GM12878 (cell line): ENCODE results near the gene INCA1. TPM values are rescaled to one million over a fixed set of nuclear protein-coding genes. Genes with fewer than 3 reads are reported as not detected.

Source experiments
- ATAC-seq: fragments of 200-7000 bp; cut with Tn5 transposase; 3 replicates; pipeline ENCODE4 v1.9.1; 2020; ENCODE audit warnings: mild to moderate bottlenecking, moderate library complexity
- BruUV-seq: library from RNA; stranded (reverse); fragments of 400-500 nt; replicated peaks from 2 replicates; lab custom pipeline; 2021; lab: Mats Ljungman, UMichigan
- CTCF ChIA-PET: fragments of 300-600 bp; sonication (Branson Sonifier 250); formaldehyde crosslinking; extraction: SDS; loops from one replicate; lab custom pipeline; 2021; ENCODE audit warnings: inconsistent platforms; lab: Yijun Ruan, JAX
- POLR2A ChIA-PET: fragments of 350-600 bp; formaldehyde crosslinking; extraction: SDS; loops from one replicate; lab custom pipeline; 2021; ENCODE audit warnings: inconsistent platforms; lab: Charles Lee
- RAD21 ChIA-PET: fragments of 300-600 bp; sonication (Branson Sonifier 250); formaldehyde crosslinking; loops from one replicate; lab custom pipeline; 2023; ENCODE audit warnings: antibody characterized with exemption; ENCODE audit not compliant: unreplicated experiment; lab: Charles Lee
- SMC1A ChIA-PET: fragments of 300-600 bp; sonication (Branson Sonifier 250); formaldehyde crosslinking; loops from one replicate; lab custom pipeline; 2023; ENCODE audit not compliant: unreplicated experiment, uncharacterized antibody; lab: Charles Lee
- DNase-seq: peaks from one replicate; pipeline ENCODE4 v3.0.0-alpha.2; 2011; ENCODE audit warnings: low read depth, low spot score
- FAIRE-seq: peaks from 3 replicates; lab custom pipeline; 2011; peaks lifted over from hg19 to GRCh38; lab: Jason Lieb, UNC
- H2AFZ ChIP-seq: 2 replicates; pipeline ENCODE4 v1.6.0; 2011; ENCODE audit warnings: low read depth, low read length, control low read depth; ENCODE audit not compliant: control insufficient read depth
- H3K27ac ChIP-seq: 2 replicates; pipeline ENCODE4 v1.5.1; 2011; ENCODE audit warnings: control low read depth; ENCODE audit not compliant: control insufficient read depth, insufficient read depth
- H3K27me3 ChIP-seq, 2 experiments: replicated peaks in 1 of 2; 2 replicates each; pipeline versions ENCODE4 v1.6.0 to v1.6.1; 2011; ENCODE audit warnings: low read length in 1 of 2; ENCODE audit not compliant: control insufficient read depth in 2 of 2, insufficient read depth in 2 of 2
- H3K36me3 ChIP-seq, 2 experiments: 2 replicates each; pipeline ENCODE4 v1.5.1; 2011; ENCODE audit warnings: low read length in 1 of 2; ENCODE audit not compliant: control insufficient read depth in 2 of 2, insufficient read depth in 2 of 2
- H3K4me1 ChIP-seq: 2 replicates; pipeline ENCODE4 v1.6.1; 2011; ENCODE audit warnings: mild to moderate bottlenecking, low read length, moderate library complexity, mixed read lengths; ENCODE audit not compliant: control insufficient read depth, insufficient read depth
- H3K4me2 ChIP-seq: 2 replicates; pipeline ENCODE4 v1.6.0; 2011; ENCODE audit warnings: control low read depth; ENCODE audit not compliant: control insufficient read depth, insufficient read depth
- H3K4me3 ChIP-seq: fragments of 200-600 bp; sonication (generic); 2 replicates; pipeline ENCODE4 v1.5.1; 2016
- H3K79me2 ChIP-seq: 2 replicates; pipeline ENCODE4 v1.6.0; 2011; ENCODE audit warnings: low read length; ENCODE audit not compliant: control insufficient read depth, insufficient read depth
- H3K9ac ChIP-seq: 2 replicates; pipeline ENCODE4 v1.8.0; 2011; ENCODE audit warnings: low read length, control low read depth, mixed read lengths; ENCODE audit not compliant: control insufficient read depth, insufficient read depth
- H3K9me3 ChIP-seq: replicated peaks from 3 replicates; pipeline ENCODE4 v1.5.1; 2011; ENCODE audit warnings: mild to moderate bottlenecking, low read length; ENCODE audit not compliant: control insufficient read depth, insufficient read depth
- H4K20me1 ChIP-seq: 2 replicates; pipeline ENCODE4 v1.6.0; 2011; ENCODE audit not compliant: control insufficient read depth, insufficient read depth
- ATF3 ChIP-seq: IDR thresholded peaks from 2 replicates; pipeline ENCODE4 v1.6.1; 2011; ENCODE audit warnings: low read depth, mild to moderate bottlenecking, low read length, moderate library complexity, borderline replicate concordance; ENCODE audit errors: extremely low read depth
- BHLHE40 ChIP-seq, 2 experiments: fragments of 450-650 bp in 1 of 2; IDR thresholded peaks; 2 replicates each; pipeline ENCODE4 v1.6.1; 2011 to 2017; ENCODE audit warnings: low read depth in 2 of 2, borderline replicate concordance in 1 of 2, improper control_type of control experiment in 1 of 2, low read length in 1 of 2, mild to moderate bottlenecking in 1 of 2
- CBX5 ChIP-seq: sonication (generic); IDR thresholded peaks from 2 replicates; pipeline ENCODE4 v1.6.1; 2016; ENCODE audit warnings: low read depth, moderate library complexity, mild to moderate bottlenecking, inconsistent platforms
- CTCF ChIP-seq, 3 experiments: IDR thresholded peaks in 2 of 3; conservative IDR thresholded peaks in 1 of 3; 2 replicates each; pipeline ENCODE4 v1.5.1; 2011; ENCODE audit warnings: low read depth in 3 of 3, low read length in 3 of 3, mild to moderate bottlenecking in 3 of 3, control low read depth in 2 of 3, moderate library complexity in 2 of 3, inconsistent platforms in 1 of 3, mixed read lengths in 1 of 3; ENCODE audit not compliant: control insufficient read depth in 2 of 3, insufficient read depth in 1 of 3; ENCODE audit errors: extremely low read depth in 1 of 3
- ELK1 ChIP-seq: IDR thresholded peaks from 2 replicates; pipeline ENCODE4 v1.6.1; 2012; ENCODE audit warnings: low read depth, low read length, improper control_type of control experiment
- EZH2 ChIP-seq: IDR thresholded peaks from 2 replicates; pipeline ENCODE4 v1.6.1; 2012; ENCODE audit warnings: low read depth, mild to moderate bottlenecking, control low read depth, inconsistent platforms, low read length, borderline replicate concordance; ENCODE audit not compliant: control insufficient read depth
- MEF2A ChIP-seq: IDR thresholded peaks from 2 replicates; pipeline ENCODE4 v1.6.1; 2011; ENCODE audit warnings: low read depth, mild to moderate bottlenecking, low read length, moderate library complexity; ENCODE audit not compliant: insufficient read depth
- MEF2B ChIP-seq: fragments of 450-650 bp; IDR thresholded peaks from 2 replicates; pipeline ENCODE4 v1.6.1; 2018; ENCODE audit warnings: mild to moderate bottlenecking, moderate library complexity; ENCODE audit not compliant: partially characterized antibody, poor library complexity, severe bottlenecking
- MTA3 ChIP-seq: IDR thresholded peaks from 2 replicates; pipeline ENCODE4 v1.6.1; 2012; ENCODE audit warnings: low read length, inconsistent platforms, borderline replicate concordance
- SIN3A ChIP-seq: IDR thresholded peaks from 2 replicates; pipeline ENCODE4 v1.6.1; 2012; ENCODE audit warnings: low read depth, low read length, improper control_type of control experiment
- SKIL ChIP-seq: fragments of 450-650 bp; IDR thresholded peaks from 2 replicates; pipeline ENCODE4 v1.6.1; 2017; ENCODE audit warnings: mild to moderate bottlenecking, low read depth, inconsistent platforms; ENCODE audit not compliant: poor library complexity, severe bottlenecking
- TAF1 ChIP-seq: IDR thresholded peaks from 2 replicates; pipeline ENCODE4 v1.6.1; 2011; ENCODE audit warnings: mild to moderate bottlenecking, low read depth, low read length, borderline replicate concordance
- TBL1XR1 ChIP-seq: IDR thresholded peaks from 2 replicates; pipeline ENCODE4 v1.6.1; 2012; ENCODE audit warnings: low read depth, low read length, improper control_type of control experiment
- USF2 ChIP-seq: IDR thresholded peaks from 2 replicates; pipeline ENCODE4 v1.6.1; 2011; ENCODE audit warnings: low read depth, low read length, improper control_type of control experiment, borderline replicate concordance
- ZNF622 ChIP-seq: fragments of 450-650 bp; IDR thresholded peaks from 2 replicates; pipeline ENCODE4 v1.6.1; 2017; ENCODE audit warnings: mild to moderate bottlenecking, inconsistent platforms
- ZSCAN29 ChIP-seq: fragments of 450-650 bp; IDR thresholded peaks from 2 replicates; pipeline ENCODE4 v1.6.1; 2017; ENCODE audit warnings: mild to moderate bottlenecking, moderate library complexity
- WGBS: methylation state at CpG from one replicate; pipeline ENCODE4 v1.1.6; 2016; ENCODE audit warnings: low lambda C conversion rate; ENCODE audit not compliant: insufficient replicate concordance, insufficient coverage; ENCODE audit errors: missing lambda C conversion rate; 5-methylcytosine and 5-hydroxymethylcytosine counted together
- in situ Hi-C: fragments of 300-500 bp; cut with MboI; formaldehyde crosslinking; loops from 9 replicates; pipeline ENCODE4 v1.14.3; 2018; ENCODE audit warnings: mixed read lengths
- intact Hi-C: fragments of 100-400 bp; cut with micrococcal nuclease; formaldehyde crosslinking; loops from one replicate; pipeline ENCODE4 v1.14.2; 2022; ENCODE audit not compliant: unreplicated experiment
- polyA plus RNA-seq, 11 experiments: library from polyadenylated mRNA; depleted of rRNA in 4 of 11; unstranded in 6 of 11; stranded (reverse) in 5 of 11; fragments of >200 nt; fragmentation: Nextera tagmentation in 4 of 11; fragmentation: Illumina TruSeq in 1 of 11; extraction: Ambion mirVana in 4 of 11; extraction: Trizol in 1 of 11; gene quantifications; 1 replicate in 1 of 11; 2 replicates in 10 of 11; pipeline versions ENCODE4 v1.2.1 to v1.2.3, GENCODE V29; 2011 to 2016; ENCODE audit warnings: inconsistent platforms in 2 of 11, missing spikeins in 2 of 11, low read depth in 1 of 11
- total RNA-seq, 4 experiments: library from RNA; depleted of rRNA in 3 of 4; stranded (reverse); fragments of >200 nt in 3 of 4; fragmentation: Illumina TruSeq in 1 of 4; extraction: Trizol in 1 of 4; gene quantifications; 2 replicates each; pipeline versions ENCODE4 v1.2.1 to v1.2.3, GENCODE V29; 2013 to 2021

Gene INCA1
- total and polyA plus RNA-seq, 10 of the 15 experiments (the other 5 are each of a cell fraction or from before 2014, with no cell fraction given): 0.19 to 1.8 (median 0.45) TPM

- TF ChIP-seq MEF2A: no peak
- no peak for TF ChIP-seq SKIL
- TF ChIP-seq ZSCAN29: no peak
- no peak for TF ChIP-seq USF2
- TF ChIP-seq MTA3: no peak
- no peak for TF ChIP-seq BHLHE40 (IDR thresholded peaks at IDR 0.05; ENCODE audit: borderline replicate concordance in 1 of 2, low read depth in 2 of 2, low read length in 1 of 2)
- TF ChIP-seq CBX5: no peak
- no peak for TF ChIP-seq TAF1
- TF ChIP-seq TBL1XR1: no peak
- TF ChIP-seq, all 136 proteins: peak for 0
Observed at GRCh38 chr17:4972322-4972721, 25.0 kb downstream of the INCA1 start (continued).

GRCh38 chr17:4971826-4972225, 25.5 kb downstream of the INCA1 start:
- Histone ChIP-seq H3K9me3 (no peaks in the 10 kb centered on the region), H3K27ac (no peak overlapping the region), H3K4me1 (peaks cover 11% of the 10 kb centered on the region), H3K4me2 (no peak overlapping the region), H3K4me3 (no peak overlapping the region), H4K20me1 (no peaks in the 10 kb centered on the region), H2AFZ (no peak overlapping the region), H3K9ac (no peak overlapping the region), H3K79me2 (peaks cover 18% of the 10 kb centered on the region), H3K27me3 (no peaks in the 10 kb centered on the region), H3K36me3 (peaks cover 13 to 18% of the 10 kb centered on the region in 2 experiments; a peak in 3 of 4 replicates)
- ChIA-PET SMC1A (interaction anchor here (1.1 to 2.7 kb wide), 3 partner anchors 8 to 63 kb away, joined by 3 to 9 read pairs (median 5); no protein-coding TSS in a partner anchor), RAD21 (no interaction called here), CTCF (interaction anchor here (1.9 kb wide), 1 partner anchor 9 kb away, joined by 10 read pairs; no protein-coding TSS in a partner anchor), POLR2A (interaction anchor here (0.7 kb wide), 1 partner anchor 97 kb away, joined by 3 read pairs; no protein-coding TSS in a partner anchor)
- no TSS peak for BruUV-seq
- ATAC-seq: no peak
- 94% methylated on average over 6 of the region's 6 CpGs for WGBS
- in situ Hi-C loops (no loop called here), intact Hi-C loops (no loop called here)
- no peak for FAIRE-seq
- DNase-seq: no peak
- TF ChIP-seq ZNF622 (no peak), CTCF (IDR thresholded peaks at IDR 0.05 in 2 of 3, conservative IDR thresholded peaks at IDR 0.05 in 1 of 3; ENCODE audit: control insufficient read depth in 2 of 3, extremely low read depth in 1 of 3, insufficient read depth in 1 of 3, low read depth in 3 of 3, low read length in 3 of 3) (no peak), MEF2B (no peak), ATF3 (no peak), ELK1 (no peak), SIN3A (no peak), EZH2 (no peak)
